Measurements from ENCODE around the gene SCLY.
"Not testable (repeated sequence)": the region's sequence is repeated elsewhere in the genome, so short reads cannot be mapped to it uniquely, and the experiment has no call there.

SCLY gene

GRCh38 chr2:238032755-238033337 is 28.0 kb upstream of the SCLY start:
- H3K36me3 ChIP-seq (replicated peaks in 1 of 2; ENCODE audit: control insufficient read depth in 2 of 2, insufficient read depth in 2 of 2, low read length in 2 of 2), result peaks cover 10 to 63% of the 10 kb centered on the region in 2 donors
- no peak overlapping the region for H2AK5ac ChIP-seq (ENCODE audit: low read depth, low read length)
- no peak overlapping the region for H2BK15ac ChIP-seq (ENCODE audit: low read length)
- no peak for DNase-seq (ENCODE audit: low spot score)
- no peak overlapping the region for H3K14ac ChIP-seq (ENCODE audit: low read length)
- no peak overlapping the region for H3K4me2 ChIP-seq (ENCODE audit: insufficient read depth, low read length, poor library complexity, severe bottlenecking)
- no CpG with 5 or more reads among the region's 4 CpGs for WGBS, 2 donors (ENCODE audit: extremely low coverage in 2 of 2, insufficient read length in 2 of 2, insufficient replicate concordance in 1 of 2)
- H2AFZ ChIP-seq (ENCODE audit: low read length), result no peak overlapping the region
- H3K18ac ChIP-seq (ENCODE audit: low read length), result no peak overlapping the region
- H3K79me1 ChIP-seq (ENCODE audit: low read depth, low read length), result no peaks in the 10 kb centered on the region
- no peak overlapping the region for H3K4ac ChIP-seq (ENCODE audit: low read length)
- no peak overlapping the region for H3K4me3 ChIP-seq (ENCODE audit: low read length in 2 of 2)
- H3K4me1 ChIP-seq (ENCODE audit: control insufficient read depth in 2 of 2, insufficient read depth in 1 of 2, low read depth in 1 of 2, low read length in 2 of 2), result no peaks in the 10 kb centered on the region
- no peak overlapping the region for H3K9ac ChIP-seq (ENCODE audit: low read depth, low read length, poor library complexity)
- H4K8ac ChIP-seq (ENCODE audit: low read depth, low read length), result no peak overlapping the region
- no peak overlapping the region for H2BK120ac ChIP-seq (ENCODE audit: low read depth, low read length)
- no peak overlapping the region for H2BK12ac ChIP-seq (ENCODE audit: low read length)
- H3K23ac ChIP-seq (ENCODE audit: low read depth, low read length, poor library complexity), result no peak overlapping the region
- no peak overlapping the region for H2BK5ac ChIP-seq (ENCODE audit: low read length)
- no peaks in the 10 kb centered on the region for H3K9me3 ChIP-seq (replicated peaks in 1 of 2; ENCODE audit: control insufficient read depth in 2 of 2, insufficient read depth in 1 of 2, low read depth in 1 of 2, low read length in 2 of 2)
- no peak overlapping the region for H3K27ac ChIP-seq (replicated peaks; ENCODE audit: low read length)
- no peaks in the 10 kb centered on the region for H3K27me3 ChIP-seq (ENCODE audit: control insufficient read depth in 3 of 3, insufficient read depth in 3 of 3, low read depth in 1 of 3, low read length in 3 of 3)
- H4K91ac ChIP-seq (ENCODE audit: low read depth, low read length, poor library complexity), result no peak overlapping the region

GRCh38 chr2:238033991-238034390 is 26.8 kb upstream of the SCLY start:
- not testable (repeated sequence) for H3K4me1 ChIP-seq (ENCODE audit: control insufficient read depth in 2 of 2, insufficient read depth in 1 of 2, low read depth in 1 of 2, low read length in 2 of 2); H3K4me2 ChIP-seq (ENCODE audit: insufficient read depth, low read length, poor library complexity, severe bottlenecking); H4K91ac ChIP-seq (ENCODE audit: low read depth, low read length, poor library complexity); H2BK15ac ChIP-seq (ENCODE audit: low read length); H3K9ac ChIP-seq (ENCODE audit: low read depth, low read length, poor library complexity); H2AFZ ChIP-seq (ENCODE audit: low read length); H3K79me1 ChIP-seq (ENCODE audit: low read depth, low read length); H3K18ac ChIP-seq (ENCODE audit: low read length); H3K4ac ChIP-seq (ENCODE audit: low read length); H4K8ac ChIP-seq (ENCODE audit: low read depth, low read length); H2AK5ac ChIP-seq (ENCODE audit: low read depth, low read length); H2BK12ac ChIP-seq (ENCODE audit: low read length); H2BK120ac ChIP-seq (ENCODE audit: low read depth, low read length); H3K23ac ChIP-seq (ENCODE audit: low read depth, low read length, poor library complexity); H2BK5ac ChIP-seq (ENCODE audit: low read length); H3K14ac ChIP-seq (ENCODE audit: low read length); H3K27ac ChIP-seq (replicated peaks; ENCODE audit: low read length); H3K4me3 ChIP-seq (ENCODE audit: low read length in 2 of 2); H3K27me3 ChIP-seq (ENCODE audit: control insufficient read depth in 3 of 3, insufficient read depth in 3 of 3, low read depth in 1 of 3, low read length in 3 of 3); H3K9me3 ChIP-seq (replicated peaks in 1 of 2; ENCODE audit: control insufficient read depth in 2 of 2, insufficient read depth in 1 of 2, low read depth in 1 of 2, low read length in 2 of 2); DNase-seq (ENCODE audit: low spot score)
- no CpG with 5 or more reads among the region's 9 CpGs for WGBS, 2 donors (ENCODE audit: extremely low coverage in 2 of 2, insufficient read length in 2 of 2, insufficient replicate concordance in 1 of 2)
- H3K36me3 ChIP-seq (replicated peaks in 1 of 2; ENCODE audit: control insufficient read depth in 2 of 2, insufficient read depth in 2 of 2, low read length in 2 of 2), result peaks cover 16 to 73% of the 10 kb centered on the region in 2 donors

- no peak overlapping the region for H3K27ac ChIP-seq (replicated peaks; ENCODE audit: low read length)
- H3K4me1 ChIP-seq (ENCODE audit: control insufficient read depth in 2 of 2, insufficient read depth in 1 of 2, low read depth in 1 of 2, low read length in 2 of 2), result no peaks in the 10 kb centered on the region
- H2BK5ac ChIP-seq (ENCODE audit: low read length), result no peak overlapping the region
- H3K36me3 ChIP-seq (replicated peaks in 1 of 2; ENCODE audit: control insufficient read depth in 2 of 2, insufficient read depth in 2 of 2, low read length in 2 of 2), result peaks cover 23 to 86% of the 10 kb centered on the region in 2 donors
- no peak overlapping the region for H4K8ac ChIP-seq (ENCODE audit: low read depth, low read length)
- no peak overlapping the region for H4K91ac ChIP-seq (ENCODE audit: low read depth, low read length, poor library complexity)
- no peak overlapping the region for H2BK12ac ChIP-seq (ENCODE audit: low read length)
- H3K4me3 ChIP-seq (ENCODE audit: low read length in 2 of 2), result no peak overlapping the region
- H3K4me2 ChIP-seq (ENCODE audit: insufficient read depth, low read length, poor library complexity, severe bottlenecking), result no peak overlapping the region
- no peak overlapping the region for H3K14ac ChIP-seq (ENCODE audit: low read length)
- H3K27me3 ChIP-seq (ENCODE audit: control insufficient read depth in 3 of 3, insufficient read depth in 3 of 3, low read depth in 1 of 3, low read length in 3 of 3), result no peaks in the 10 kb centered on the region
- no peak overlapping the region for H2BK120ac ChIP-seq (ENCODE audit: low read depth, low read length)
- no peak overlapping the region for H3K18ac ChIP-seq (ENCODE audit: low read length)
- H3K4ac ChIP-seq (ENCODE audit: low read length), result no peak overlapping the region
- no peak overlapping the region for H2BK15ac ChIP-seq (ENCODE audit: low read length)
- WGBS, 2 donors (ENCODE audit: extremely low coverage in 2 of 2, insufficient read length in 2 of 2, insufficient replicate concordance in 1 of 2), result no CpG with 5 or more reads among the region's 8 CpGs
- no peak overlapping the region for H2AK5ac ChIP-seq (ENCODE audit: low read depth, low read length)
- no peak overlapping the region for H2AFZ ChIP-seq (ENCODE audit: low read length)
- peak overlapping the region; percentile 70 for H3K23ac ChIP-seq (ENCODE audit: low read depth, low read length, poor library complexity)
- H3K9me3 ChIP-seq (replicated peaks in 1 of 2; ENCODE audit: control insufficient read depth in 2 of 2, insufficient read depth in 1 of 2, low read depth in 1 of 2, low read length in 2 of 2), result no peaks in the 10 kb centered on the region
- no peak for DNase-seq (ENCODE audit: low spot score)
- H3K79me1 ChIP-seq (ENCODE audit: low read depth, low read length), result no peaks in the 10 kb centered on the region
- no peak overlapping the region for H3K9ac ChIP-seq (ENCODE audit: low read depth, low read length, poor library complexity)
Observed at GRCh38 chr2:238038203-238038602, 22.6 kb upstream of the SCLY start.

GRCh38 chr2:238039151-238039550 is 21.6 kb upstream of the SCLY start:
- H3K9me3 ChIP-seq (replicated peaks in 1 of 2; ENCODE audit: control insufficient read depth in 2 of 2, insufficient read depth in 1 of 2, low read depth in 1 of 2, low read length in 2 of 2), result no peaks in the 10 kb centered on the region
- no CpG with 5 or more reads among the region's 6 CpGs for WGBS, 2 donors (ENCODE audit: extremely low coverage in 2 of 2, insufficient read length in 2 of 2, insufficient replicate concordance in 1 of 2)
- H3K18ac ChIP-seq (ENCODE audit: low read length), result no peak overlapping the region
- H3K9ac ChIP-seq (ENCODE audit: low read depth, low read length, poor library complexity), result no peak overlapping the region
- no peak overlapping the region for H2AFZ ChIP-seq (ENCODE audit: low read length)
- DNase-seq (ENCODE audit: low spot score), result no peak
- H3K27me3 ChIP-seq (ENCODE audit: control insufficient read depth in 3 of 3, insufficient read depth in 3 of 3, low read depth in 1 of 3, low read length in 3 of 3), result no peaks in the 10 kb centered on the region
- no peak overlapping the region for H4K8ac ChIP-seq (ENCODE audit: low read depth, low read length)
- no peak overlapping the region for H2AK5ac ChIP-seq (ENCODE audit: low read depth, low read length)
- H2BK120ac ChIP-seq (ENCODE audit: low read depth, low read length), result no peak overlapping the region
- no peak overlapping the region for H3K4me3 ChIP-seq (ENCODE audit: low read length in 2 of 2)
- H3K4me1 ChIP-seq (ENCODE audit: control insufficient read depth in 2 of 2, insufficient read depth in 1 of 2, low read depth in 1 of 2, low read length in 2 of 2), result no peaks in the 10 kb centered on the region
- H3K4ac ChIP-seq (ENCODE audit: low read length), result no peak overlapping the region
- H2BK15ac ChIP-seq (ENCODE audit: low read length), result no peak overlapping the region
- H3K79me1 ChIP-seq (ENCODE audit: low read depth, low read length), result no peaks in the 10 kb centered on the region
- H4K91ac ChIP-seq (ENCODE audit: low read depth, low read length, poor library complexity), result no peak overlapping the region
- no peak overlapping the region for H2BK12ac ChIP-seq (ENCODE audit: low read length)
- peaks cover 23 to 86% of the 10 kb centered on the region in 2 donors for H3K36me3 ChIP-seq (replicated peaks in 1 of 2; ENCODE audit: control insufficient read depth in 2 of 2, insufficient read depth in 2 of 2, low read length in 2 of 2)
- H3K23ac ChIP-seq (ENCODE audit: low read depth, low read length, poor library complexity), result no peak overlapping the region
- no peak overlapping the region for H3K4me2 ChIP-seq (ENCODE audit: insufficient read depth, low read length, poor library complexity, severe bottlenecking)
- H2BK5ac ChIP-seq (ENCODE audit: low read length), result no peak overlapping the region
- H3K27ac ChIP-seq (replicated peaks; ENCODE audit: low read length), result no peak overlapping the region
- H3K14ac ChIP-seq (ENCODE audit: low read length), result no peak overlapping the region

All from neuronal stem cell (in vitro differentiated cells).